ENCODE data around the gene RABGGTA. TPM values are rescaled to one million over a fixed set of nuclear protein-coding genes. Genes with fewer than 3 reads are reported as not detected.

Gene RABGGTA
- total and polyA plus RNA-seq, 8 donors: 20.2 to 53.3 (median 26.3) TPM

DNA sequence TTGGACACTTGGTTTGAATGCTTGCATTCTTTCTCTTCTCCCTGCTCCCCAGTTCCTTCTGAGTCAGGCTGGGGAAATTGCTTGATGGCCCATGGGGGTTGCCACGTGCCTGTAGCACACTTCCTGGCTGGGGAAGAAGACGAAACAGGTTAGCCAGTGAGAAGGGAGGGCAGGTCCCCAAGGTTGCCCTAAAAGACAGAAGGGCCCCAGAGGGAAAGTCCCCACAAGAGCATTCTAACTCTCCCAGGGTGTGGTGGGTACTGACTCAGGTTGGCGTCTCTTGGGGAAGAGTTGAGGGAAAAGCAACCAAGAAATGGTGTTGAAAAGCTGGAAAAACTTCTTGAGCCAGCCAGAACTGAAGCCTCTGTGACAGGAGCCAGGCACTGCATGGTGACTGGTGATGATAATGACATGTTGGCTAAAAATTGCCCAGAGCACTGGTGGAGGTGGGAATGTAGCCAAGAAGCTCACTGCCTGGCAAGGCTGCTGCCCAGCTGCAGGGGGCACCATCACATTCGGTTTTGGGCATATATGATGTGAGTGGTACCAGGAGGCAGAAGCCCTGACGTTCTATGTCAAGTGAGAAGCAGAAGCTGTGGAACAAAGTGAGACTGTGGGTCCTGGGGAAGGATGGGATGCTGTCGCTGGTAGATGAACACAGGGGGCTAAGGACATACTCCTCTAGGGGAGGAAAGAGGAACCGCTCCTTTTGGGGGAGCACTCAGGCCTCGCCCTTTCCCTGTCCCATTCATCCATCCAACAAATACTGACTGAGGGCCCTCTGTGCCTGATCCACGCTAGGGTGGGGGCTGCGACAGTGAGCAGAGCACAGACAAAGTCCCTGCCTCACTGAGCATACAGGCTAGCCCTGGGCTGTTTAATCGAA is 8.1 kb upstream of the RABGGTA start:
- H3K27ac ChIP-seq: peak overlapping the region in 1 of 2 donors; percentile 88
- no peaks in the 10 kb centered on the region for H3K9me3 ChIP-seq
- no peaks in the 10 kb centered on the region for H3K27me3 ChIP-seq
- TF ChIP-seq, protein P1, sequence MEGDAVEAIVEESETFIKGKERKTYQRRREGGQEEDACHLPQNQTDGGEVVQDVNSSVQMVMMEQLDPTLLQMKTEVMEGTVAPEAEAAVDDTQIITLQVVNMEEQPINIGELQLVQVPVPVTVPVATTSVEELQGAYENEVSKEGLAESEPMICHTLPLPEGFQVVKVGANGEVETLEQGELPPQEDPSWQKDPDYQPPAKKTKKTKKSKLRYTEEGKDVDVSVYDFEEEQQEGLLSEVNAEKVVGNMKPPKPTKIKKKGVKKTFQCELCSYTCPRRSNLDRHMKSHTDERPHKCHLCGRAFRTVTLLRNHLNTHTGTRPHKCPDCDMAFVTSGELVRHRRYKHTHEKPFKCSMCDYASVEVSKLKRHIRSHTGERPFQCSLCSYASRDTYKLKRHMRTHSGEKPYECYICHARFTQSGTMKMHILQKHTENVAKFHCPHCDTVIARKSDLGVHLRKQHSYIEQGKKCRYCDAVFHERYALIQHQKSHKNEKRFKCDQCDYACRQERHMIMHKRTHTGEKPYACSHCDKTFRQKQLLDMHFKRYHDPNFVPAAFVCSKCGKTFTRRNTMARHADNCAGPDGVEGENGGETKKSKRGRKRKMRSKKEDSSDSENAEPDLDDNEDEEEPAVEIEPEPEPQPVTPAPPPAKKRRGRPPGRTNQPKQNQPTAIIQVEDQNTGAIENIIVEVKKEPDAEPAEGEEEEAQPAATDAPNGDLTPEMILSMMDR (IDR thresholded peaks at IDR 0.05): no peak
- DNase-seq: no peak
- no peaks in the 10 kb centered on the region for H3K36me3 ChIP-seq
- H3K4me1 ChIP-seq: peaks cover 0 to 84% of the 10 kb centered on the region in 2 donors
- no peak for ATAC-seq
- no peak overlapping the region for H3K4me3 ChIP-seq
- intact Hi-C loops (cut with DNase I): no loop called here

DNA sequence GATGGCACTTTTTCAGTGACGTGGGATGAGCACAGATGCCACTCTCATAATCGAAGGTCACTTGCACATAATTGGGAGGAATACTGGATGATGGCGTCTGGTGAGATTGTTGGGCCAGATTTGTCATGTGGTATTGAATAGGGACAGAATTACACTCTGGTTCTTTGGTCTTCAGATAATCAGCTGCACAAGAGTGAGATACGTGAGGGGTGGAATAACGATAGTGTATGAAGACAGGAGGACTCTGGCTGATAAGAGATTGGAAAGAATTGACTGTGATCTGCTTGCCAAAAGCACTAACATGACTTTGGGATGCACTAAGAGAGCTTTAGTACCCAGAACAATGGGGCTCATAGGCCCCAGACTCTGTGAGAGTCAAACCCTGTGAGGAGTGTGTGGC is 7.0 kb upstream of the RABGGTA start:
- ATAC-seq (no peak), DNase-seq (no peak)
- H3K36me3 ChIP-seq: no peaks in the 10 kb centered on the region
- TF ChIP-seq, protein P1 (IDR thresholded peaks at IDR 0.05): no peak
- intact Hi-C loops (cut with DNase I): no loop called here
- peaks cover 4 to 95% of the 10 kb centered on the region in 2 donors for H3K4me1 ChIP-seq
- peak overlapping the region in 1 of 2 donors; percentile 88 for H3K27ac ChIP-seq
- no peak overlapping the region for H3K4me3 ChIP-seq
- no peaks in the 10 kb centered on the region for H3K27me3 ChIP-seq
- H3K9me3 ChIP-seq: no peaks in the 10 kb centered on the region

DNA sequence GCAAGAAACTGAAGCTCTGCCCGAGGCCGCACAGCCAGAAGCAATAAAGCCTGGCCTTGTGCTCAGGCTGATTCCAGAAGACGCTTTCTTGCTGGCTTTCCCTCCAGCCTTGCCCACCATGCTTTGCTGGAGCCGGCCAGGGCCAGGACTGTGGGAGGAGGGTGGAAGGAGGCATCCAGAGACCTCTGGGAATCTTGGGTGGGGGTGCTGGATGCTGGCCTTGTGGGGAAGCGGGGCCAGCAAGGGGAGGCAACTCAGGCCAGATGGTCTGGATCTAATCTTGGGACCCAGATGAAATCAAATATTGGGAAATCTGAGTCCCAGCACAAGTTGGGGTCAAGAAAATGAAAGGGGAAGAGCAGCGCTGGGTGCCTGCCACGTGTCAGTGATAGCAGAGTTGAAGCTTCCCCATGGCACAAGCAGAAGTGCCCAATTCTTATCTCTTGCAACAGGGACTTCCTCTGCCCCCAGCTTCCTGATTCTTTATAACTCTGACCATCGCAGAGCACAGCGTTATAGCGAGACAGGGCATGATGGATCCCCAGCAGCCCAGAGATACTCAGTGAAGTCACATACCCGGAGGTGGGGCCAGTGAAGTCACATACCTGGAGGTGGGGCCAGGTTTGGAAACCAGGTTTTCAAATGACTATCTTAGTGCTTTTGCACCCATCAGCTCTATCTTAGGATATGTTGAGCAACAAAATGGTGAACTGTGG is 6.4 kb upstream of the RABGGTA start:
- Histone ChIP-seq H3K27me3 (no peaks in the 10 kb centered on the region), H3K9me3 (no peaks in the 10 kb centered on the region), H3K4me1 (peaks cover 10 to 99% of the 10 kb centered on the region in 2 donors), H3K36me3 (no peaks in the 10 kb centered on the region), H3K4me3 (no peak overlapping the region), H3K27ac (peak overlapping the region in 1 of 2 donors; percentile 88)
- ATAC-seq (no peak), DNase-seq (peak in 1 of 4 donors; percentile 70)
- TF ChIP-seq, protein P1 (IDR thresholded peaks at IDR 0.05): no peak
- intact Hi-C loops (cut with DNase I): no loop called here

DNA sequence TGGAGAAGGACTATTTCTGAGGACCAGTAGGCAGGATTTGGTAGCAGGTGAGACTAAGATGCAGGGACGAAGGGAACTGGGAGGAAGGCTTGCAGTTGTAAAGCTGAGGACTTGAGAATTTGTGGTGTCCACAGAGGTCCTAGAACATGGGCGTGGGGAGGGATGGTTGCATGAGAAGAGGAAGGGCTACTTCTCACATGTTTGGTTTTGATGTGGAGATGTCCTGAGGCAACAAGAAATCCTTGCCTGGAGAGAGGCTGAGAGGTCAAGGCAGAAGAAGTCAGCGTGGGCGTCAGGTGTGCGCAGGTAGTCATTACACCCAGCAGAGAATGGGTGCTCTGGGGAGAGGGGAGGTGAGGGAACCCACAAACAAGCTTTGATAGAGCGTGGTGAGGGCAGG is 5.7 kb upstream of the RABGGTA start:
- intact Hi-C loops (cut with DNase I): no loop called here
- no peaks in the 10 kb centered on the region for H3K36me3 ChIP-seq
- no peaks in the 10 kb centered on the region for H3K9me3 ChIP-seq
- H3K4me3 ChIP-seq: no peak overlapping the region
- DNase-seq: no peak
- no peak for ATAC-seq
- peak overlapping the region in 1 of 2 donors; percentile 88 for H3K27ac ChIP-seq
- peaks cover 15 to 99% of the 10 kb centered on the region in 2 donors for H3K4me1 ChIP-seq
- H3K27me3 ChIP-seq: no peaks in the 10 kb centered on the region
- TF ChIP-seq, protein P1 (IDR thresholded peaks at IDR 0.05): no peak

DNA sequence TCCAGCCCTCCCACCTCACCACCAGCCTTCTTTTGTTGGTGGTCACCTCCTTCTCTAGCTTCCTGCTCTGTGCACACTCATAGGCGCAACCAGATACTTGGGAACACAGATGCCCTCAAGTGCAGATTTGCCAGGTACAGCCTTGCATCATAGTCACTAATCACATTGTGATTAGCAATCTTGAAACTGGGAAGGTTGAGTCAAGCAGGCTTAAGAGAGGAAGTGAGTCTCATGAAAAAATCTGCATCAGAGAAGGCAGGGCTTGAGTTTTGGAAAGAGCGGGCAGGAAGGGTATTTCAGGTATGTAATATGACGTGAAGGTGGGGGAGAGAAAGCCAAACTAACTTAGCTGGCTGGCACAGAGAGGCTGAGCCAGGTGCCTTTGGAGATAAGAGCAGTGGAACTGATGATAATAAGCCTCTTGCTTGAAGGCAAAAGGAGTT is 2.7 kb upstream of the RABGGTA start:
- ATAC-seq (peak; percentile 49), DNase-seq (peak in 1 of 4 donors; percentile 44)
- H3K27ac ChIP-seq: peak overlapping the region; percentile 97 to 99
- H3K36me3 ChIP-seq: peaks cover 0 to 12% of the 10 kb centered on the region in 2 donors
- TF ChIP-seq, protein P1 (IDR thresholded peaks at IDR 0.05): no peak
- no peaks in the 10 kb centered on the region for H3K9me3 ChIP-seq
- peaks cover 23 to 81% of the 10 kb centered on the region in 2 donors for H3K4me1 ChIP-seq
- no peaks in the 10 kb centered on the region for H3K27me3 ChIP-seq
- intact Hi-C loops (cut with DNase I): no loop called here
- no peak overlapping the region for H3K4me3 ChIP-seq
